ENCODE measurements around the gene CD28. TPM values are rescaled to one million over a fixed set of nuclear protein-coding genes. Genes with fewer than 3 reads are reported as not detected.

Gene CD28
- total and polyA plus RNA-seq, 10 of the 15 experiments (the other 5 are each of a cell fraction or from before 2014, with no cell fraction given) = 0.03 to 0.23 (median 0.04) TPM; not detected in 7

DNA sequence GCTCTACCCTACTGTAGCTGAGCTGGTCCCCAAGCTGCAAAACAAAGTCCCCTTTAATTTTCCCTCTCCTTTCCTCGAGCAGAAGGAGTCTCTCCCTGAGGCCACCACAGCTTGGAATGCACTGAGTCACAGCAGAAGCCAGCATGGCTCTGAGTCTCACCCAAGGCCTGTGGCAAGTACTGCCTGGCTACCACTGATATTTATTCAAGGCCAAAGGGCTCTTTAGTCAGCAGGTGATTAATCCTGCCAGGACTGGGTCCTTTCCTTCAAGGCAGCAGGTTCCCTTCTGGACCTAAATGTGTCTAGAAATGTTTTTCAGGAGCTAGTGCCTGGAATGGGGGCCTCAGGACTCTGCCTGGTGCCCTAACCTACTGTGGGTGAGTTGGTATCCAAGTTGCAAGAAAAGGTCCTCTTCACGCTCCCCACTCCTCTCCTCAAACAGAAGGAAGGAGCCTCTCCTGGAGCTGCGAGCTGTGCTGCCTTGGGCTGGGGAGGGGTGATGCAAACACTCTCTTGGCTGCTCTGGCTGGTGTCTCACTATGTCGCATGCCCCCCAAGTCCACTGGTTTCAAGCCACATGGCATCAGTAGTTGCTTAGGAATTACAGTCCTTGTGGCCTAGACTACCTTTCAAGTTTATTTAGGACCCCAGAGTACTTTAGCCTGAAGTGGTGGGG is 53.4 kb downstream of the CD28 start:
- TF ChIP-seq IKZF2 (IDR thresholded peaks at IDR 0.05) = no peak
- TF ChIP-seq NBN (IDR thresholded peaks at IDR 0.05) = no peak
- no peak for TF ChIP-seq NFYA (IDR thresholded peaks at IDR 0.05; ENCODE audit: borderline replicate concordance, low read depth, low read length)
- TF ChIP-seq SREBF1 (IDR thresholded peaks at IDR 0.05; ENCODE audit: low read length) = no peak
- TF ChIP-seq, protein P1, sequence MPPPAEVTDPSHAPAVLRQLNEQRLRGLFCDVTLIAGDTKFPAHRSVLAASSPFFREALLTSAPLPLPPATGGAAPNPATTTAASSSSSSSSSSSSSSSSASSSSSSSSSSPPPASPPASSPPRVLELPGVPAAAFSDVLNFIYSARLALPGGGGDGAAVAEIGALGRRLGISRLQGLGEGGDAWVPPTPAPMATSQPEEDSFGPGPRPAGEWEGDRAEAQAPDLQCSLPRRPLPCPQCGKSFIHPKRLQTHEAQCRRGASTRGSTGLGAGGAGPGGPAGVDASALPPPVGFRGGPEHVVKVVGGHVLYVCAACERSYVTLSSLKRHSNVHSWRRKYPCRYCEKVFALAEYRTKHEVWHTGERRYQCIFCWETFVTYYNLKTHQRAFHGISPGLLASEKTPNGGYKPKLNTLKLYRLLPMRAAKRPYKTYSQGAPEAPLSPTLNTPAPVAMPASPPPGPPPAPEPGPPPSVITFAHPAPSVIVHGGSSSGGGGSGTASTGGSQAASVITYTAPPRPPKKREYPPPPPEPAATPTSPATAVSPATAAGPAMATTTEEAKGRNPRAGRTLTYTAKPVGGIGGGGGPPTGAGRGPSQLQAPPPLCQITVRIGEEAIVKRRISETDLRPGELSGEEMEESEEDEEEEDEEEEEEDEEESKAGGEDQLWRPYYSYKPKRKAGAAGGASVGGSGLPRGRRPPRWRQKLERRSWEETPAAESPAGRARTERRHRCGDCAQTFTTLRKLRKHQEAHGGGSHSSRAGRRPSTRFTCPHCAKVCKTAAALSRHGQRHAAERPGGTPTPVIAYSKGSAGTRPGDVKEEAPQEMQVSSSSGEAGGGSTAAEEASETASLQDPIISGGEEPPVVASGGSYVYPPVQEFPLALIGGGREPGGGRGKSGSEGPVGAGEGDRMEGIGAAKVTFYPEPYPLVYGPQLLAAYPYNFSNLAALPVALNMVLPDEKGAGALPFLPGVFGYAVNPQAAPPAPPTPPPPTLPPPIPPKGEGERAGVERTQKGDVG (CRISPR knock-in tag; IDR thresholded peaks at IDR 0.05) = no peak
- no peak for TF ChIP-seq HSF1 (IDR thresholded peaks at IDR 0.05; ENCODE audit: low read depth, low read length)
- TF ChIP-seq TCF7 (IDR thresholded peaks at IDR 0.05; ENCODE audit: borderline replicate concordance) = no peak
- no peak for TF ChIP-seq ZNF217 (IDR thresholded peaks at IDR 0.05)
- TF ChIP-seq, protein P2, sequence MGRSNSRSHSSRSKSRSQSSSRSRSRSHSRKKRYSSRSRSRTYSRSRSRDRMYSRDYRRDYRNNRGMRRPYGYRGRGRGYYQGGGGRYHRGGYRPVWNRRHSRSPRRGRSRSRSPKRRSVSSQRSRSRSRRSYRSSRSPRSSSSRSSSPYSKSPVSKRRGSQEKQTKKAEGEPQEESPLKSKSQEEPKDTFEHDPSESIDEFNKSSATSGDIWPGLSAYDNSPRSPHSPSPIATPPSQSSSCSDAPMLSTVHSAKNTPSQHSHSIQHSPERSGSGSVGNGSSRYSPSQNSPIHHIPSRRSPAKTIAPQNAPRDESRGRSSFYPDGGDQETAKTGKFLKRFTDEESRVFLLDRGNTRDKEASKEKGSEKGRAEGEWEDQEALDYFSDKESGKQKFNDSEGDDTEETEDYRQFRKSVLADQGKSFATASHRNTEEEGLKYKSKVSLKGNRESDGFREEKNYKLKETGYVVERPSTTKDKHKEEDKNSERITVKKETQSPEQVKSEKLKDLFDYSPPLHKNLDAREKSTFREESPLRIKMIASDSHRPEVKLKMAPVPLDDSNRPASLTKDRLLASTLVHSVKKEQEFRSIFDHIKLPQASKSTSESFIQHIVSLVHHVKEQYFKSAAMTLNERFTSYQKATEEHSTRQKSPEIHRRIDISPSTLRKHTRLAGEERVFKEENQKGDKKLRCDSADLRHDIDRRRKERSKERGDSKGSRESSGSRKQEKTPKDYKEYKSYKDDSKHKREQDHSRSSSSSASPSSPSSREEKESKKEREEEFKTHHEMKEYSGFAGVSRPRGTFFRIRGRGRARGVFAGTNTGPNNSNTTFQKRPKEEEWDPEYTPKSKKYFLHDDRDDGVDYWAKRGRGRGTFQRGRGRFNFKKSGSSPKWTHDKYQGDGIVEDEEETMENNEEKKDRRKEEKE (IDR thresholded peaks at IDR 0.05) = no peak
- TF ChIP-seq BACH1 (IDR thresholded peaks at IDR 0.05; ENCODE audit: borderline replicate concordance) = no peak
- TF ChIP-seq POU2F2 (IDR thresholded peaks at IDR 0.05; ENCODE audit: borderline replicate concordance, low read depth, low read length) = no peak
- TF ChIP-seq SMAD5 (IDR thresholded peaks at IDR 0.05; ENCODE audit: low read depth) = no peak
- TF ChIP-seq IRF4 (IDR thresholded peaks at IDR 0.05; ENCODE audit: low read depth, low read length) = no peak
- no peak for TF ChIP-seq CEBPZ (IDR thresholded peaks at IDR 0.05; ENCODE audit: low read depth, low read length)
- no peak for ATAC-seq
- no peak for DNase-seq (ENCODE audit: low read depth, low spot score)
- no peaks in the 10 kb centered on the region for H3K9me3 ChIP-seq (replicated peaks; ENCODE audit: control insufficient read depth, insufficient read depth, low read length)
- in situ Hi-C loops (cut with MboI) = no loop called here
- BruUV-seq (replicated peaks) = no TSS peak
- H3K9ac ChIP-seq (ENCODE audit: control insufficient read depth, insufficient read depth, low read length) = no peak overlapping the region
- ChIA-PET CTCF (no interaction called here), SMC1A (ENCODE audit: uncharacterized antibody, unreplicated experiment) (no interaction called here), RAD21 (ENCODE audit: unreplicated experiment) (no interaction called here), POLR2A (no interaction called here)
- 43% methylated on average over 4 of the region's 4 CpGs for WGBS (ENCODE audit: insufficient coverage, insufficient replicate concordance, low lambda C conversion rate, missing lambda C conversion rate)
- no peak overlapping the region for H3K4me3 ChIP-seq
- no peaks in the 10 kb centered on the region for H3K36me3 ChIP-seq (ENCODE audit: control insufficient read depth in 2 of 2, insufficient read depth in 2 of 2, low read length in 1 of 2)
- no peak overlapping the region for H3K27ac ChIP-seq (ENCODE audit: control insufficient read depth, insufficient read depth)
- no peaks in the 10 kb centered on the region; a peak in 1 of 4 replicates for H3K27me3 ChIP-seq (replicated peaks in 1 of 2; ENCODE audit: control insufficient read depth in 2 of 2, insufficient read depth in 2 of 2, low read length in 1 of 2)
- FAIRE-seq = no peak
- H3K4me1 ChIP-seq (ENCODE audit: control insufficient read depth, insufficient read depth, low read length) = no peaks in the 10 kb centered on the region
- no peaks in the 10 kb centered on the region for H3K79me2 ChIP-seq (ENCODE audit: control insufficient read depth, insufficient read depth, low read length)
- intact Hi-C loops (cut with micrococcal nuclease; ENCODE audit: unreplicated experiment) = no loop called here
- H4K20me1 ChIP-seq (ENCODE audit: control insufficient read depth, insufficient read depth) = no peaks in the 10 kb centered on the region
- H3K4me2 ChIP-seq (ENCODE audit: control insufficient read depth, insufficient read depth) = no peak overlapping the region
- no peak overlapping the region for H2AFZ ChIP-seq (ENCODE audit: control insufficient read depth, low read depth, low read length)

Data from GM12878 (cell line).